Thyroid gland (tissue), 4 donors: ENCODE measurements around the gene NRG3.

ENCODE experiments used
- POLR2A ChIP-seq, 2 donors: fragments of 450-650 bp; IDR thresholded peaks; one replicate each; pipeline ENCODE4 v1.6.1; 2017; ENCODE audit warnings: antibody characterized with exemption in 2 of 2, mild to moderate bottlenecking in 2 of 2, moderate library complexity in 1 of 2
- TF ChIP-seq, protein P1 (sequence below), 6 experiments: fragments of 200-600 bp in 3 of 6; fragments of 450-650 bp in 3 of 6; sonication (generic) in 3 of 6; IDR thresholded peaks; one replicate each; pipeline ENCODE4 v1.5.1; 2016 to 2019; ENCODE audit warnings: antibody characterized with exemption in 6 of 6, mild to moderate bottlenecking in 2 of 6, inconsistent platforms in 1 of 6, moderate library complexity in 1 of 6

DNA sequence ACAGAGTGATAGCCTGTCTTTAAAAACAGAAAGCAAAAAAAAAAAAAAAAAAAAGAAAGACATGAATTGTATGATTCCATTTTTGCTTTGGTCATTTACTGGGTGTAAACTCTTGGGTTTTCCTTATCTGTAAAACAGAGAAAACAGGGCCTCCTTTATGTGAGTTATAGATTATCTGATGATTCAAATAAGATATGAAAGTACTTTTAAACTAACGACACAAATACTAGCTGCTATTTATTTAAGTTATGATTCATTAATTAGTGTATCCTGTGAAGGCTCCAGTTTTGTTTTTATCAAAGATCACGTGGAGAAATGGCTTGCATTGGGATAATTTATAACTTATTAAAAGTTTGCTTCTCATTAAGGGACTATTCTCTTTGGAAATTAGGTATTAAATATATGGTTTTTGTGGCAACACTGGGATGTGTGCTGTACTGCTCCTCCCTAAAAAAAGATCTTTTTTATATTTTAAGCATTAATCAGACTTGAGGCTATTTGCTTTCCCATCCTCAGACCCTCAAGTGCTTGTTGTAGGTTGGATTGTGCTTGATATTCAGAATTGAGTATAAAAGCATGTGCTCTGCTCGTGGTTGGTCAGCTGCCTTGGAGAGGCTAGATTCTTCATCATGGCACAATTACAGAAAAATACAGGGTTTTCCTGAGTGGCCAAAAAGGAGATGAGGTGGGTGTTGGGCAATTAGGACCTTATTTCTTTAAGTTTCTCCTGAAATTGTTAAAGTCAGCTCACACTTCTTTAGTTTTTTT lies 39.9 kb downstream of the NRG3 start:
- no peak for TF ChIP-seq POLR2A (IDR thresholded peaks at IDR 0.05)
- TF ChIP-seq, protein P1, sequence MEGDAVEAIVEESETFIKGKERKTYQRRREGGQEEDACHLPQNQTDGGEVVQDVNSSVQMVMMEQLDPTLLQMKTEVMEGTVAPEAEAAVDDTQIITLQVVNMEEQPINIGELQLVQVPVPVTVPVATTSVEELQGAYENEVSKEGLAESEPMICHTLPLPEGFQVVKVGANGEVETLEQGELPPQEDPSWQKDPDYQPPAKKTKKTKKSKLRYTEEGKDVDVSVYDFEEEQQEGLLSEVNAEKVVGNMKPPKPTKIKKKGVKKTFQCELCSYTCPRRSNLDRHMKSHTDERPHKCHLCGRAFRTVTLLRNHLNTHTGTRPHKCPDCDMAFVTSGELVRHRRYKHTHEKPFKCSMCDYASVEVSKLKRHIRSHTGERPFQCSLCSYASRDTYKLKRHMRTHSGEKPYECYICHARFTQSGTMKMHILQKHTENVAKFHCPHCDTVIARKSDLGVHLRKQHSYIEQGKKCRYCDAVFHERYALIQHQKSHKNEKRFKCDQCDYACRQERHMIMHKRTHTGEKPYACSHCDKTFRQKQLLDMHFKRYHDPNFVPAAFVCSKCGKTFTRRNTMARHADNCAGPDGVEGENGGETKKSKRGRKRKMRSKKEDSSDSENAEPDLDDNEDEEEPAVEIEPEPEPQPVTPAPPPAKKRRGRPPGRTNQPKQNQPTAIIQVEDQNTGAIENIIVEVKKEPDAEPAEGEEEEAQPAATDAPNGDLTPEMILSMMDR (IDR thresholded peaks at IDR 0.05), result no peak
